K562 (cell line): Measurements from ENCODE around the gene TMPRSS5. TPM values are rescaled to one million over a fixed set of nuclear protein-coding genes. Genes with fewer than 3 reads are reported as not detected.

Source experiments
- ATF7 ChIP-seq: fragments of 450-650 bp; IDR thresholded peaks from 2 replicates; pipeline ENCODE4 v1.7.1; 2014; ENCODE audit warnings: mild to moderate bottlenecking, moderate library complexity
- CBX3 ChIP-seq, 2 experiments: IDR thresholded peaks; 1 replicate in 1 of 2; 2 replicates in 1 of 2; pipeline ENCODE4 v1.6.1; 2012; ENCODE audit warnings: inconsistent platforms in 2 of 2, low read length in 2 of 2, borderline replicate concordance in 1 of 2, control low read depth in 1 of 2
- CBX8 ChIP-seq: fragments of 200-600 bp; sonication (generic); IDR thresholded peaks from 2 replicates; pipeline ENCODE4 v1.6.1; 2012; ENCODE audit warnings: borderline replicate concordance, mixed run types, low read depth, mild to moderate bottlenecking, moderate library complexity, mixed read lengths, low read length, control low read depth, inconsistent platforms; ENCODE audit not compliant: poor library complexity, severe bottlenecking; ENCODE audit errors: extremely low read depth
- CHD1 ChIP-seq: fragments of 200-600 bp; sonication (generic); IDR thresholded peaks from one replicate; pipeline ENCODE4 v1.6.1; 2012; ENCODE audit warnings: mild to moderate bottlenecking, moderate library complexity, low read length, inconsistent platforms
- FIP1L1 ChIP-seq: fragments of 200-400 bp; formaldehyde crosslinking; IDR thresholded peaks from 2 replicates; pipeline ENCODE4 v1.6.1; 2018; ENCODE audit warnings: mild to moderate bottlenecking, low read depth, low read length; ENCODE audit not compliant: poor library complexity, severe bottlenecking
- FUS ChIP-seq: fragments of 200-400 bp; formaldehyde crosslinking; optimal IDR thresholded peaks from 2 replicates; pipeline ENCODE3; 2017; ENCODE audit warnings: low read depth, low read length
- HES1 ChIP-seq: fragments of 450-650 bp; IDR thresholded peaks from 2 replicates; pipeline ENCODE4 v1.6.1; 2016; ENCODE audit warnings: low read depth, mild to moderate bottlenecking, moderate library complexity
- HIVEP1 ChIP-seq: fragments of 250-450 bp; sonication (Bioruptor Pico); IDR thresholded peaks from 2 replicates; pipeline ENCODE4 v1.4.0; 2020; ENCODE audit warnings: mild to moderate bottlenecking
- HLTF ChIP-seq: fragments of 450-650 bp; IDR thresholded peaks from 2 replicates; pipeline ENCODE4 v1.6.1; 2016
- HMGN3 ChIP-seq: IDR thresholded peaks from 2 replicates; pipeline ENCODE4 v1.6.1; 2011; ENCODE audit warnings: borderline replicate concordance, low read depth, mild to moderate bottlenecking, mixed read lengths, low read length; ENCODE audit not compliant: insufficient read length; ENCODE audit errors: extremely low read depth
- KLF10 ChIP-seq: fragments of 250-450 bp; sonication (Bioruptor Pico); IDR thresholded peaks from 2 replicates; pipeline ENCODE4 v1.6.1; 2021; ENCODE audit warnings: matching md5 sums
- NONO ChIP-seq, 2 experiments: fragments of 200-400 bp in 1 of 2; fragments of 450-650 bp in 1 of 2; formaldehyde crosslinking in 1 of 2; IDR thresholded peaks; 2 replicates each; pipeline ENCODE4 v1.6.1; 2017; ENCODE audit warnings: low read depth in 2 of 2, mild to moderate bottlenecking in 2 of 2, moderate library complexity in 2 of 2, low read length in 1 of 2
- NR2C2 ChIP-seq, 2 experiments: fragments of 200-800 bp in 1 of 2; sonication (Bioruptor generic) in 1 of 2; sonication (generic) in 1 of 2; formaldehyde crosslinking in 1 of 2; IDR thresholded peaks; 2 replicates each; pipeline versions ENCODE4 v1.6.1 to v1.8.0; 2016 to 2022; ENCODE audit warnings: mild to moderate bottlenecking in 1 of 2, missing compliant biosample characterization in 1 of 2, missing genetic modification characterization in 1 of 2, missing genetic modification reagents in 1 of 2
- PHF20 ChIP-seq: fragments of 450-650 bp; IDR thresholded peaks from 2 replicates; pipeline ENCODE4 v1.6.1; 2018; ENCODE audit not compliant: partially characterized antibody
- RBM22 ChIP-seq: fragments of 200-400 bp; formaldehyde crosslinking; IDR thresholded peaks from 2 replicates; pipeline ENCODE4 v1.6.1; 2018; ENCODE audit warnings: low read length, low read depth; ENCODE audit not compliant: poor library complexity, severe bottlenecking
- RNF2 ChIP-seq: sonication (generic); IDR thresholded peaks from 2 replicates; pipeline ENCODE4 v1.6.1; 2016
- XRCC3 ChIP-seq: fragments of 450-650 bp; IDR thresholded peaks from 2 replicates; pipeline ENCODE4 v1.6.1; 2017; ENCODE audit warnings: mild to moderate bottlenecking, moderate library complexity
- ZC3H4 ChIP-seq: sonication (generic); formaldehyde crosslinking; IDR thresholded peaks from 2 replicates; pipeline ENCODE4 v1.9.0; 2021; ENCODE audit warnings: missing genetic modification reagents, borderline replicate concordance
- ZNF12 ChIP-seq: sonication (generic); formaldehyde crosslinking; IDR thresholded peaks from 2 replicates; pipeline ENCODE4 v1.4.0; 2020; ENCODE audit warnings: mild to moderate bottlenecking, missing genetic modification reagents
- ZNF197 ChIP-seq: fragments of 200-800 bp; sonication (Bioruptor generic); IDR thresholded peaks from 2 replicates; pipeline ENCODE4 v1.6.1; 2016; ENCODE audit warnings: low read depth, missing genetic modification characterization, missing compliant biosample characterization
- ZNF263 ChIP-seq: sonication (generic); formaldehyde crosslinking; IDR thresholded peaks from 2 replicates; pipeline ENCODE4 v1.8.0; 2022; ENCODE audit warnings: mild to moderate bottlenecking, missing genetic modification reagents, borderline replicate concordance
- ZNF347 ChIP-seq: fragments of 450-650 bp; formaldehyde crosslinking; IDR thresholded peaks from 2 replicates; pipeline ENCODE4 v1.4.0; 2020; ENCODE audit warnings: low read depth, mild to moderate bottlenecking, moderate library complexity
- ZNF395 ChIP-seq: fragments of 200-800 bp; sonication (Bioruptor generic); IDR thresholded peaks from 2 replicates; pipeline ENCODE4 v1.6.1; 2017; ENCODE audit warnings: missing genetic modification characterization, missing compliant biosample characterization
- ZNF436 ChIP-seq: fragments of 250-450, 450-650 bp; sonication (Bioruptor Pico); formaldehyde crosslinking; IDR thresholded peaks from 2 replicates; pipeline ENCODE4 v1.7.0; 2020; ENCODE audit warnings: mild to moderate bottlenecking
- ZNF785 ChIP-seq: fragments of 250-450 bp; sonication (Bioruptor Pico); IDR thresholded peaks from 2 replicates; pipeline ENCODE4 v1.4.0; 2020; ENCODE audit warnings: mild to moderate bottlenecking
- polyA plus RNA-seq, 8 experiments: library from polyadenylated mRNA; depleted of rRNA in 4 of 8; stranded (reverse) in 5 of 8; unstranded in 3 of 8; fragments of >200 nt; fragmentation: Nextera tagmentation in 2 of 8; fragmentation: Illumina TruSeq in 1 of 8; extraction: Ambion mirVana in 2 of 8; extraction: Trizol in 1 of 8; gene quantifications; 2 replicates each; pipeline versions ENCODE4 v1.2.1 to v1.2.3, GENCODE V29; 2011 to 2014; ENCODE audit warnings: inconsistent platforms in 1 of 8, missing spikeins in 1 of 8
- total RNA-seq, 7 experiments: library from RNA; depleted of rRNA in 6 of 7; stranded (reverse); fragments of >200 nt in 6 of 7; fragmentation: Illumina TruSeq in 2 of 7; extraction: Trizol in 2 of 7; gene quantifications; 2 replicates each; pipeline versions ENCODE4 v1.2.1 to v1.2.3, GENCODE V29; 2011 to 2021; ENCODE audit warnings: low replicate concordance in 1 of 7

The TMPRSS5 gene
- total and polyA plus RNA-seq, 9 of the 15 experiments (the other 6 are each of a cell fraction or from before 2014, with no cell fraction given), result 0.07 to 0.49 (median 0.17) TPM; not detected in 1

- TF ChIP-seq HES1, result no peak
- TF ChIP-seq RBM22, result no peak
- peak; percentile 54; the same call in 1 of the 2 replicates for TF ChIP-seq ZNF395 (CRISPR knock-in tag)
- no peak for TF ChIP-seq NONO (IDR thresholded peaks at IDR 0.05; ENCODE audit: low read depth in 2 of 2, low read length in 1 of 2)
- no peak for TF ChIP-seq CHD1
- no peak for TF ChIP-seq FUS
- TF ChIP-seq ZNF436 (CRISPR knock-in tag), result no peak
- TF ChIP-seq HIVEP1 (CRISPR knock-in tag), result peak; percentile 38; the same call in 1 of the 2 replicates
- TF ChIP-seq XRCC3, result no peak
- TF ChIP-seq CBX3 (IDR thresholded peaks at IDR 0.05; ENCODE audit: borderline replicate concordance in 1 of 2, low read length in 2 of 2), result peak in 1 of 2 experiments; percentile 30; a peak in 1 of 3 replicates
- TF ChIP-seq ZNF263, result no peak
- TF ChIP-seq RNF2, result peak; percentile 65; the same call in 1 of the 2 replicates
- TF ChIP-seq PHF20, result no peak
- TF ChIP-seq ZNF347 (CRISPR knock-in tag), result no peak
- TF ChIP-seq HMGN3, result peak; percentile 68
- no peak for TF ChIP-seq FIP1L1
- TF ChIP-seq NR2C2 (CRISPR knock-in tag; IDR thresholded peaks at IDR 0.05), result no peak
- TF ChIP-seq NR2C2 (tag; IDR thresholded peaks at IDR 0.05), result no peak
- TF ChIP-seq ZNF785 (CRISPR knock-in tag), result no peak
- no peak for TF ChIP-seq ZNF12 (CRISPR knock-in tag)
- no peak for TF ChIP-seq CBX8
- TF ChIP-seq ZC3H4 (CRISPR knock-in tag), result no peak
- TF ChIP-seq ZNF197, result no peak
- no peak for TF ChIP-seq HLTF
- TF ChIP-seq KLF10 (CRISPR knock-in tag), result no peak
- TF ChIP-seq ATF7, result peak; percentile 76; the same call in 1 of the 2 replicates
These were observed 15.2 kb downstream of the TMPRSS5 start (continued) for GRCh38 chr11:113690619-113691569.
